Subcutaneous adipose tissue (tissue), 4 donors: ENCODE data around the gene JUND. TPM values are rescaled to one million over a fixed set of nuclear protein-coding genes. Genes with fewer than 3 reads are reported as not detected.

Source experiments
- total RNA-seq, 4 donors: library from RNA; depleted of rRNA; stranded (reverse); fragments of >200 nt; gene quantifications; one replicate each; pipeline ENCODE4 v1.1.0, GENCODE V29; 2016
- TF ChIP-seq, protein P1 (sequence below): fragments of 450-650 bp; IDR thresholded peaks from one replicate; pipeline ENCODE4 v1.5.1; 2016; ENCODE audit warnings: low read depth, mild to moderate bottlenecking, control low read depth, antibody characterized with exemption, moderate library complexity

Gene JUND
- total RNA-seq, 4 donors from 2014 or later: 101 to 314 (median 150) TPM

DNA sequence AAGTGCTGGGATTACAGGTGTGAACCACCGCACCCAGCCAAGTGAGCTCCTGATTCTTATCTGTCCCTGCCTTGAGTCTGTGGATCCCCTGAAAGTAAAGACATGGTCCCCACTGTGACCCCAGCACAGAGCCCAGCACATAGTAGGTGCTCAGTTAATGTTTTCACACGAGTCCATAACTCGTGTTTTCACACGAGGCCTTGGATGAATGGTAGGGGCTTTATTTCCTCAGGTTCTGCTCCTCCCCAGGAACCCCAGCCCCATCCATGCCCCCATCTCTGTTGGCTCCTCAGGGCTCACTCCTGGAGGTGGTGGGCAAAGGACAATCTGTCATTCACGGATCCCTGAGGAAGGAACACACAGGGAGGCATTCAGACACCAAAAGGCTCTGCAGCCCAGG lies 31.6 kb downstream of the JUND start:
- TF ChIP-seq, protein P1, sequence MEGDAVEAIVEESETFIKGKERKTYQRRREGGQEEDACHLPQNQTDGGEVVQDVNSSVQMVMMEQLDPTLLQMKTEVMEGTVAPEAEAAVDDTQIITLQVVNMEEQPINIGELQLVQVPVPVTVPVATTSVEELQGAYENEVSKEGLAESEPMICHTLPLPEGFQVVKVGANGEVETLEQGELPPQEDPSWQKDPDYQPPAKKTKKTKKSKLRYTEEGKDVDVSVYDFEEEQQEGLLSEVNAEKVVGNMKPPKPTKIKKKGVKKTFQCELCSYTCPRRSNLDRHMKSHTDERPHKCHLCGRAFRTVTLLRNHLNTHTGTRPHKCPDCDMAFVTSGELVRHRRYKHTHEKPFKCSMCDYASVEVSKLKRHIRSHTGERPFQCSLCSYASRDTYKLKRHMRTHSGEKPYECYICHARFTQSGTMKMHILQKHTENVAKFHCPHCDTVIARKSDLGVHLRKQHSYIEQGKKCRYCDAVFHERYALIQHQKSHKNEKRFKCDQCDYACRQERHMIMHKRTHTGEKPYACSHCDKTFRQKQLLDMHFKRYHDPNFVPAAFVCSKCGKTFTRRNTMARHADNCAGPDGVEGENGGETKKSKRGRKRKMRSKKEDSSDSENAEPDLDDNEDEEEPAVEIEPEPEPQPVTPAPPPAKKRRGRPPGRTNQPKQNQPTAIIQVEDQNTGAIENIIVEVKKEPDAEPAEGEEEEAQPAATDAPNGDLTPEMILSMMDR: no peak

DNA sequence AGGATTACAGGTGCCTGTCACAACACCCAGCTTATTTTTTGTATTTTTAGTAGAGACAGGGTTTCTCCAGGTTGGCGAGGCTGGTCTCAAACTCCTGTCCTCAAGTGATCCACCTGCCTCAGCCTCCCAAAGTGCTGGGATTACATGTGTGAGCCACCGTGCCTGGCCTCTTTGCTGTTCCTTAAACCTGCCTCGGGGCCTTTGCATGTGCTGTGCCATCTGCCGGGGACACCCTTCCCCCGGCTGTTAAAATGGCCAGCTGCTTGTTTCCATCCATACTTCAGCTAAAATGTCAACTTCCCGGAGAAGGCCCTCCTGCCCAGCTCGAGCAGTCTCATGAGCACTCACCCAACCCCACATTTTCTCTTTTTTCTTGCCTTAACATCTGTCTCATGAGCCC lies 36.1 kb downstream of the JUND start:
- TF ChIP-seq, protein P1: no peak

DNA sequence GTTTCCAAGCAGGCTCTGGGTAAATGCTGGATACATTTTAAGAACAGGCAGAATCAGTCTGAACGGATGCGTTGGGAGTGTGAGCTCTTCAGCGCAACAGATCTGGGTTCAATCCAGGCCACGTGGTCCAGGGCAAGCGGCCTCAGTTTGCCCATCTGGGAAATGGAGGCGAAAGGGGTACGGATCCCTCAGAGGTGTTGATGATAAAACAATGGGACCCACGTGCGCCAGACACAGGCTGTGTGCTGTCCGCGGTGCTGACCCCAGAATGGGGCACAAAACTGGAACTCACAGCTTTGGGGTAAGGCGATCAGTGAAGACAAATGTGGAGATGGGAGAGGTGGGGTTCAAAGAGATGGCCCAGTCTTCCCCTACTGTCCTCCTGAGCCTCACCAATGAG lies 42.1 kb downstream of the JUND start:
- TF ChIP-seq, protein P1: no peak

DNA sequence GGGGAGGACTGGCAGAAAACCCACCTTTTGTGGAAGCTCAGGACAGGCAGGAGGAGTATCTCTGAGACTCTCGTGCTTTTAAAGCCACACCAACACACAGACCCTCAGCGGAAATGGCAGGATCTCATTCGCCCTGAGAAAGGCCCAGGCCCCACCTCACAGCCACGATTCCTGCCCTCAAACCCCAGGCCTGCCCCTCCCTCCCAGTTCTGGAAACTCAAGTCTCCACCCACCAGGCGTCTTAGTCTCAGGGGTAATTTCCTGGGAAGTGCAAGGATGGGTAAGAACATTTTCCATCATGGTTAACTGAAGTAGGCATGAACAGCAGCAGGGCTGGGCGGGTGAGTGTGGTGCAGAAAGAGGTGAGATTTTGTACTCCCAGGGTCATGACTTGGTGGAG lies 47.2 kb downstream of the JUND start:
- TF ChIP-seq, protein P1: no peak

DNA sequence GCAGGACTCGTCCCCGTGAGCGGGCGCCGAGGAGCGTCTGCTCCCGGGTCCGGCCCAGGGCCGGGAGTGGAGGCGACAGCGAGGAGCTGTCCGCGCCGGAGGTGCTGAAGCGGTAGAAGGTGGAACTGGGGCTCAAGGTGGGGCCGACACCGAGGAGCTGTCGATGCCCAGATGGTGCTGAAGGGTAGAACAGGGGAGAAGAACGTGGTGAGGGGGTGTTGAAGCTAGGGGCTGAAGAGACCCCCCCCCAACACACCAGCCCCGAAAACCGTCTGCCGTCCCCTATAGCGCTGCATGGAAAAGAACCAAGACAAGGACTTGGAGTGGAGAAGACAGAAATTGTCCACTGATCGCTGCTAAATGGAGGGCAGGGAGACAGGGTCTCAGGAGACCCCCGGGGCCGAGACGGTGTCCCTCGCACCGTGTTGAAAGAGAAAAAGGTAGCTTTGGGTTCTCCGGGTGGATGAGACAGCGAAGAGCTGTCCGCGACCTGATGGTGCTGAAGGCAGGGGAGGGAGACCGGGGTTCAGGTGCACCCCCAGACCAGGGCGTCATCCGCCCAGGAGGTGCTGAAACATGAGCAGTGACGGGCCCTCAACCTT lies 48.1 kb downstream of the JUND start:
- TF ChIP-seq, protein P1: no peak

DNA sequence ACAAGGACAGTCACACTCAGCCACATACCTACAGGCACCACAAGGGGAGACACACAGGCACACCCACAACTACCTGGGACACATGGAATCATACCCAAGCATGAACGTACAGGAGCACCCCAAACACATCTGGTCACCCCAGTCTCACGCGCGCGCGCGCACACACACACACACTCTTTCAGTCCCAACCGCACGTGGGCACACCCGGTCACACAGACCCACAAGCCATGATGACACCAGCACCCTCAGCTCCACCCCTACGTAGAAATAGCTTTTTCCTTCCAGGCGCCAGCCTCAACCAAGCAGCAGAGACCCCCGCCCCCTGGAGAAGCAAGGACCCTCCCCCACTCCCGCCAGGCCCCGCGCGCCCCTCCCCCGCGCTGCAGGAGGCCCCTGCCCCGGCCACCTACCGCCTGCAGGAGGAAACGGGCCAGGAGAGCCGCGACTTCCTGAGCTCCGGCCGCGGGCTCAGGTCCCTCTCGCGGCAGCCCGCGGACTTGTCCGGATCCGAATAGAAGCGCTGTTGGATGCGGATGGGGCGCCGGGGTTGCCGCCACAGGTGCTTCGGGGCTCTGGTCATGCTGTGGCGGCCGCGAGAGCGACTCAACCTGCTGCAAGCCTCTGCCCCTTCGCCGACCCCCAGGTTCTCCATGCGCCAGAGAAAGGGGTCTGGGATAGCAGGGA lies 48.7 kb downstream of the JUND start:
- TF ChIP-seq, protein P1: no peak

DNA sequence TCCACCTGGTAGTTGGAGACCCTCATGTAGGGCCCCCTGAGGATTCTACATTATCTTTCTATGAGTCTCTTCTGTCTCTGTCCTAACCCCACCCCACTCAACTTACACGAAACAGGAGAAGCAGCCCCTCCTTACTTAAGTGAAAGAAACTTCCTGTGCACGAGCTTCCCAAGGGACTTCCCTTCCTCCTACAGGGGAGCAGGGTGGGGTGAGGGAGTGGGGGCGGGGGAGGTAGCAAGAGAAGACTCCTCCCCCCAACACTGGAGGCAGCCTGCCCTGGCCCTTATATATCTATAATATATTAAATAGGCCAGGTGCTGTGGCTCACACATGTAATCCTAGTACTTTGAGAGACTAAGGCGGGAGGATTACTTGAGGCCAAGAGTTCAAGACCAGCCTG lies 49.6 kb downstream of the JUND start:
- TF ChIP-seq, protein P1: no peak
